ENCODE measurements around the gene BTD.

DNA sequence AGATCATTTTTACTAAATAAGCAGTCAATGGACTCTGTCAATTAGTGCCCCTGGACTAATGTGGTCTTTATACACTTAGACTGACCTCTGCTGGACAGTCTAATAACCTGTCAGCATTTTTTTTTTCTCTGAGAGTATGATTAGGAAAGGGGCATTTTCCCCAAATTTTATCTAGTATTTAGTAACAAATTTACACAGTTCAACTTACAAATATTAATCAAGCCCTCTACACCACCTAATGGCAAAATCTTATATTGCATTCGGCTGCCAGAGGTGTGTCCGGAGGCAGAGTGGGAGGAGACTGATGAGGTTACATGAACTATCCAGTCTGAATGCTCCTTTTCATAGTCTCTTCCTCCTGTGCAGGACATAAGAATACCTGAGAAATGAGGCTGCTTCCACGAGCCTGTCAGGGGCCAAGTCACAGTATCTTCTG is 44.0 kb upstream of the BTD start:
- TF ChIP-seq, protein P1, sequence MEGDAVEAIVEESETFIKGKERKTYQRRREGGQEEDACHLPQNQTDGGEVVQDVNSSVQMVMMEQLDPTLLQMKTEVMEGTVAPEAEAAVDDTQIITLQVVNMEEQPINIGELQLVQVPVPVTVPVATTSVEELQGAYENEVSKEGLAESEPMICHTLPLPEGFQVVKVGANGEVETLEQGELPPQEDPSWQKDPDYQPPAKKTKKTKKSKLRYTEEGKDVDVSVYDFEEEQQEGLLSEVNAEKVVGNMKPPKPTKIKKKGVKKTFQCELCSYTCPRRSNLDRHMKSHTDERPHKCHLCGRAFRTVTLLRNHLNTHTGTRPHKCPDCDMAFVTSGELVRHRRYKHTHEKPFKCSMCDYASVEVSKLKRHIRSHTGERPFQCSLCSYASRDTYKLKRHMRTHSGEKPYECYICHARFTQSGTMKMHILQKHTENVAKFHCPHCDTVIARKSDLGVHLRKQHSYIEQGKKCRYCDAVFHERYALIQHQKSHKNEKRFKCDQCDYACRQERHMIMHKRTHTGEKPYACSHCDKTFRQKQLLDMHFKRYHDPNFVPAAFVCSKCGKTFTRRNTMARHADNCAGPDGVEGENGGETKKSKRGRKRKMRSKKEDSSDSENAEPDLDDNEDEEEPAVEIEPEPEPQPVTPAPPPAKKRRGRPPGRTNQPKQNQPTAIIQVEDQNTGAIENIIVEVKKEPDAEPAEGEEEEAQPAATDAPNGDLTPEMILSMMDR (IDR thresholded peaks at IDR 0.05; ENCODE audit: low read depth, low read length, poor library complexity, severe bottlenecking), result peak; percentile 76
- TF ChIP-seq EZH2phosphoT487 (IDR thresholded peaks at IDR 0.05; ENCODE audit: borderline replicate concordance, low read length), result no peak

All from DOHH2 (cell line).